ENCODE data around the gene PCDHA1.

PCDHA1 gene

GRCh38 chr5:141051521-141051866 is 265.6 kb downstream of the PCDHA1 start:
- DNase-seq: no peak
